Purkinje cell (primary cell): ENCODE data around the gene SLC18A3. TPM values are rescaled to one million over a fixed set of nuclear protein-coding genes. Genes with fewer than 3 reads are reported as not detected.

ENCODE experiments used
- polyA plus RNA-seq: library from polyadenylated mRNA; unstranded; fragments of >200 nt; fragmentation: Nextera tagmentation; gene quantifications from 2 replicates; pipeline ENCODE4 v1.2.1, GENCODE V29; 2014

The SLC18A3 gene
- polyA plus RNA-seq = not detected in 2 replicates

DNA sequence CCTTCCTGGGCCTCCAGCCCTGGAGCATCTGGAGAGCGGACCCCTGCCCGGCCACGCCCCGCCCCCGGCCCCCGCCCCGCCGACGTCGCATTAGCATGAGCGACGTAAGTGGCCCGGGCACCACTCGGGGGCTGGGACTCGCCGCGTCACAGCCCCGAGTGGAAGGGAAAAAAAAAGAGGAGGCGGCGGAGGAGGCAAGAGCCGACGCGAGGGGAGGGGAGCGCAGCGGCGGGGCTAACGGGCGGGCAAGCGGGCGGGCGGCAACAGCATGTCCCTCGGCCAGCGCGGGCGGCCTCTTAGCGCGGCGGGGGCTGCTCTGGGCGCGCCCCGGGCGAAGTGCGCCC lies at the start of gene SLC18A3:
TSS of gene SLC18A3 (plus strand) at position 197 of the 344 bp plus-strand sequence. CDS start 431 bp downstream, outside the sequence.

DNA sequence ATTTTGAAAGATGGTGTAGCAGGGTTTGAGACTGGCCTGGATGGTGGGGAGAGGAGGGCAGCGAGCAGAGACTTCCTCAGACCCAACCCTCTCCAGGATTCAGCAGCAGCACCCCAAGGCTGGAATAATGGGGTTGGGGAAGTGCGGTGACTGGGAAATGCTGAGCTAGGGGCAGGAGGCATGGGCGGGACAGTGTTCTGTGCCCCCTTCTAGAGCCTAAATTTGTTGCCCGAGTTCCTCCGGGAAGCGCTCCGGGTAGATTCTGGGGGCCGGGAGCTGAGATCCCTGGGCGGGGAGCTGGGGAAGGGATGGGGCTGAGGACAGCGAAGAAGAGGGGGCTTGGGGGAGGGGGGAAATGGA lies 3.8 kb downstream of the SLC18A3 start, which contains the start of gene CHAT:
TSS of gene CHAT (plus strand) at position 156 of the 360 bp plus-strand sequence. CDS start at position 309, 153 bp downstream.

Other genes with a start within 250 kb of the SLC18A3 start
- gene DRGX, start 214.2 kb upstream of the SLC18A3 start, polyA plus RNA-seq = 0.25 and 4.2 TPM in 2 replicates
- 43.5 and 52.9 TPM in 2 replicates for gene ERCC6, start 71.2 kb upstream of the SLC18A3 start, polyA plus RNA-seq
- not detected in 2 replicates for gene CHAT, start 3.7 kb downstream of the SLC18A3 start, polyA plus RNA-seq
- 5.7 TPM in 1 of 2 replicates, not detected in the other for gene C10orf53, start 69.3 kb downstream of the SLC18A3 start, polyA plus RNA-seq
- gene OGDHL, start 152.0 kb downstream of the SLC18A3 start, polyA plus RNA-seq = 12.7 and 15.0 TPM in 2 replicates